K562 (cell line): ENCODE data around the gene YIF1A. TPM values are rescaled to one million over a fixed set of nuclear protein-coding genes. Genes with fewer than 3 reads are reported as not detected.

Experiments used
- ATAC-seq: fragments of 200-7000 bp; cut with Tn5 transposase; 3 replicates; pipeline ENCODE4 v1.9.1; 2020; ENCODE audit warnings: moderate library complexity
- BruUV-seq: library from RNA; stranded (reverse); fragments of 400-500 nt; replicated peaks from 2 replicates; lab custom pipeline; 2021; lab: Mats Ljungman, UMichigan
- CTCF ChIA-PET: fragments of 300-600 bp; formaldehyde crosslinking; extraction: SDS; loops from one replicate; lab custom pipeline; 2021; ENCODE audit warnings: low intra/inter-chr PET ratio; lab: Yijun Ruan, JAX
- POLR2A ChIA-PET: fragments of 300-600, 350-650 bp; sonication (Branson Sonifier 250); formaldehyde crosslinking; extraction: SDS; loops from one replicate; lab custom pipeline; 2021; ENCODE audit warnings: antibody characterized with exemption, inconsistent platforms; lab: Yijun Ruan, JAX
- DNase-seq, 4 experiments: peaks; one replicate each; pipeline versions ENCODE4 v3.0.0 to v3.0.0-alpha.2; 2011 to 2018; ENCODE audit warnings: low spot score in 3 of 4, mixed read lengths in 3 of 4; ENCODE audit errors: extremely low read depth in 1 of 4
- FAIRE-seq: peaks from 2 replicates; lab custom pipeline; 2011; peaks lifted over from hg19 to GRCh38; lab: Jason Lieb, UNC
- H2AFZ ChIP-seq: 2 replicates; pipeline ENCODE4 v1.6.0; 2011; ENCODE audit warnings: low read depth, low read length, control low read depth, inconsistent platforms
- H3K27ac ChIP-seq: fragments of 200-600 bp; 3 replicates; pipeline ENCODE4 v1.8.0; 2011; ENCODE audit warnings: low read depth, mild to moderate bottlenecking, control low read depth, inconsistent platforms, low read length, moderate library complexity, mixed read lengths; ENCODE audit errors: extremely low read depth
- H3K27me3 ChIP-seq, 2 experiments: fragments of 300-600 bp in 1 of 2; 2 replicates in 1 of 2; 3 replicates in 1 of 2; pipeline versions ENCODE4 v1.6.0 to v1.8.0; 2011; ENCODE audit warnings: inconsistent platforms in 2 of 2, low read length in 2 of 2, mild to moderate bottlenecking in 1 of 2, mixed read lengths in 1 of 2, moderate library complexity in 1 of 2; ENCODE audit not compliant: control insufficient read depth in 2 of 2, insufficient read depth in 2 of 2
- H3K36me3 ChIP-seq: fragments of 300-600 bp; 3 replicates; pipeline ENCODE4 v1.8.0; 2011; ENCODE audit warnings: mild to moderate bottlenecking, low read length, inconsistent platforms; ENCODE audit not compliant: control insufficient read depth, insufficient read depth
- H3K4me1 ChIP-seq, 2 experiments: fragments of 200-600 bp in 1 of 2; replicated peaks in 1 of 2; 2 replicates in 1 of 2; 3 replicates in 1 of 2; pipeline versions ENCODE4 v1.5.1 to v1.8.0; 2011; ENCODE audit warnings: inconsistent platforms in 2 of 2, low read length in 2 of 2, mild to moderate bottlenecking in 1 of 2, mixed read lengths in 1 of 2, moderate library complexity in 1 of 2; ENCODE audit not compliant: control insufficient read depth in 2 of 2, insufficient read depth in 2 of 2
- H3K4me2 ChIP-seq: 2 replicates; pipeline ENCODE4 v1.6.1; 2011; ENCODE audit warnings: low read length, control low read depth, inconsistent platforms, mixed read lengths; ENCODE audit not compliant: insufficient read depth
- H3K4me3 ChIP-seq: fragments of 200-600 bp; sonication (generic), shearing (Covaris generic); 2 replicates; pipeline ENCODE4 v1.5.1; 2016; ENCODE audit warnings: control low read depth, inconsistent platforms
- H3K79me2 ChIP-seq: fragments of 200-600 bp; 3 replicates; pipeline ENCODE4 v1.8.0; 2011; ENCODE audit warnings: low read length, inconsistent platforms; ENCODE audit not compliant: control insufficient read depth, insufficient read depth
- H3K9ac ChIP-seq, 2 experiments: 2 replicates each; pipeline versions ENCODE4 v1.6.0 to v1.6.1; 2011; ENCODE audit warnings: low read depth in 2 of 2, low read length in 2 of 2, control low read depth in 1 of 2, inconsistent platforms in 1 of 2, mild to moderate bottlenecking in 1 of 2, mixed read lengths in 1 of 2; ENCODE audit not compliant: insufficient read depth in 1 of 2
- H3K9me1 ChIP-seq: one replicate; pipeline ENCODE4 v1.6.0; 2011; ENCODE audit warnings: inconsistent platforms, mild to moderate bottlenecking, low read length, moderate library complexity; ENCODE audit not compliant: control insufficient read depth, insufficient read depth
- H3K9me3 ChIP-seq: replicated peaks from 2 replicates; pipeline ENCODE4 v1.5.1; 2011; ENCODE audit warnings: low read depth, low read length, inconsistent platforms; ENCODE audit not compliant: control insufficient read depth, insufficient read depth
- H4K20me1 ChIP-seq: replicated peaks from 2 replicates; pipeline ENCODE4 v1.6.1; 2011; ENCODE audit warnings: low read length, inconsistent platforms, mixed read lengths; ENCODE audit not compliant: control insufficient read depth, insufficient read depth
- BRCA1 ChIP-seq, 2 experiments: fragments of 450-650 bp in 1 of 2; sonication (generic) in 1 of 2; formaldehyde crosslinking in 1 of 2; IDR thresholded peaks; 2 replicates each; pipeline versions ENCODE4 v1.5.0 to v1.6.1; 2017 to 2020; ENCODE audit warnings: mild to moderate bottlenecking in 1 of 2, missing genetic modification reagents in 1 of 2
- CHD4 ChIP-seq: fragments of 200-600 bp; sonication (generic); IDR thresholded peaks from 3 replicates; pipeline ENCODE4 v1.6.1; 2012; ENCODE audit warnings: low read depth, mild to moderate bottlenecking, mixed read lengths, low read length, inconsistent platforms; ENCODE audit not compliant: insufficient read depth, insufficient replicate concordance, poor library complexity, severe bottlenecking
- DMBX1 ChIP-seq: fragments of 250-450 bp; sonication (Bioruptor Pico); IDR thresholded peaks from 2 replicates; pipeline ENCODE4 v1.8.0; 2022; ENCODE audit warnings: inconsistent platforms, mild to moderate bottlenecking, moderate library complexity, borderline replicate concordance
- FOXK1 ChIP-seq: sonication (generic); formaldehyde crosslinking; IDR thresholded peaks from 2 replicates; pipeline ENCODE4 v1.8.0; 2022; ENCODE audit warnings: missing genetic modification reagents, mild to moderate bottlenecking, borderline replicate concordance
- GTF2B ChIP-seq: IDR thresholded peaks from 2 replicates; pipeline ENCODE4 v1.6.1; 2011; ENCODE audit not compliant: insufficient read length; ENCODE audit errors: extremely low read depth
- HEY1 ChIP-seq: fragments of 250-450 bp; sonication (Bioruptor Pico); IDR thresholded peaks from 2 replicates; pipeline ENCODE4 v1.5.0; 2020; ENCODE audit warnings: mild to moderate bottlenecking, moderate library complexity, borderline replicate concordance
- MAX ChIP-seq: sonication (generic); formaldehyde crosslinking; IDR thresholded peaks from 2 replicates; pipeline ENCODE4 v1.9.0; 2022; ENCODE audit warnings: mild to moderate bottlenecking, missing genetic modification reagents
- NCOR1 ChIP-seq: fragments of 450-650 bp; IDR thresholded peaks from 2 replicates; pipeline ENCODE4 v1.6.1; 2016; ENCODE audit warnings: mild to moderate bottlenecking, moderate library complexity
- POLR2B ChIP-seq: fragments of 450-650 bp; IDR thresholded peaks from 2 replicates; pipeline ENCODE4 v1.6.1; 2018; ENCODE audit warnings: low read depth; ENCODE audit not compliant: partially characterized antibody
- RNF2 ChIP-seq: sonication (generic); IDR thresholded peaks from 2 replicates; pipeline ENCODE4 v1.6.1; 2016
- SMAD2 ChIP-seq: fragments of 150-350 bp; IDR thresholded peaks from 2 replicates; pipeline ENCODE4 v1.6.1; 2014; ENCODE audit warnings: low read depth, mild to moderate bottlenecking, low read length
- XRCC3 ChIP-seq: fragments of 450-650 bp; IDR thresholded peaks from 2 replicates; pipeline ENCODE4 v1.6.1; 2017; ENCODE audit warnings: mild to moderate bottlenecking, moderate library complexity
- XRCC4 ChIP-seq: IDR thresholded peaks from one replicate; pipeline ENCODE4 v1.6.1; 2011; ENCODE audit not compliant: insufficient read depth, insufficient read length; ENCODE audit errors: extremely low read depth
- ZEB2 ChIP-seq: fragments of 450-650 bp; IDR thresholded peaks from 2 replicates; pipeline ENCODE4 v1.6.1; 2016
- ZNF436 ChIP-seq: fragments of 250-450, 450-650 bp; sonication (Bioruptor Pico); formaldehyde crosslinking; IDR thresholded peaks from 2 replicates; pipeline ENCODE4 v1.7.0; 2020; ENCODE audit warnings: mild to moderate bottlenecking
- WGBS: fragments of 100-300 bp; shearing (Covaris generic); methylation state at CpG from one replicate; pipeline ENCODE4 v1.1.6; 2016; ENCODE audit warnings: low coverage, mixed read lengths; ENCODE audit not compliant: insufficient coverage; ENCODE audit errors: missing lambda C conversion rate; 5-methylcytosine and 5-hydroxymethylcytosine counted together
- in situ Hi-C: fragments of 300-500 bp; cut with MboI; formaldehyde crosslinking; loops from 4 replicates; pipeline ENCODE4 v1.15.0; 2018; ENCODE audit warnings: inconsistent platforms, mixed read lengths
- intact Hi-C: fragments of 100-400 bp; cut with micrococcal nuclease; formaldehyde crosslinking; loops from 2 replicates; pipeline ENCODE4 v1.14.2; 2022
- polyA plus RNA-seq, 8 experiments: library from polyadenylated mRNA; depleted of rRNA in 4 of 8; stranded (reverse) in 5 of 8; unstranded in 3 of 8; fragments of >200 nt; fragmentation: Nextera tagmentation in 2 of 8; fragmentation: Illumina TruSeq in 1 of 8; extraction: Ambion mirVana in 2 of 8; extraction: Trizol in 1 of 8; gene quantifications; 2 replicates each; pipeline versions ENCODE4 v1.2.1 to v1.2.3, GENCODE V29; 2011 to 2014; ENCODE audit warnings: inconsistent platforms in 1 of 8, missing spikeins in 1 of 8
- total RNA-seq, 7 experiments: library from RNA; depleted of rRNA in 6 of 7; stranded (reverse); fragments of >200 nt in 6 of 7; fragmentation: Illumina TruSeq in 2 of 7; extraction: Trizol in 2 of 7; gene quantifications; 2 replicates each; pipeline versions ENCODE4 v1.2.1 to v1.2.3, GENCODE V29; 2011 to 2021; ENCODE audit warnings: low replicate concordance in 1 of 7

Gene YIF1A
- total and polyA plus RNA-seq, 9 of the 15 experiments (the other 6 are each of a cell fraction or from before 2014, with no cell fraction given) = 8.6 to 121 (median 77.2) TPM

- peaks cover 0 to 22% of the 10 kb centered on the region in 2 experiments; a peak in 1 of 5 replicates for H3K4me1 ChIP-seq
- TF ChIP-seq XRCC4 (no peak), POLR2B (no peak), DMBX1 (CRISPR knock-in tag) (no peak), RNF2 (no peak), FOXK1 (CRISPR knock-in tag) (no peak), HEY1 (no peak), MAX (no peak), SMAD2 (no peak), BRCA1 (IDR thresholded peaks at IDR 0.05) (no peak), BRCA1 (CRISPR knock-in tag; IDR thresholded peaks at IDR 0.05) (no peak), ZEB2 (no peak), NCOR1 (no peak), CHD4 (no peak), XRCC3 (no peak), GTF2B (no peak), ZNF436 (CRISPR knock-in tag) (no peak)
These were observed 10.2 kb upstream of the YIF1A start for GRCh38 chr11:66299186-66299585.

More at GRCh38 chr11:66299186-66299585, 10.2 kb upstream of the YIF1A start:
- Histone ChIP-seq H3K79me2 (no peaks in the 10 kb centered on the region), H3K9ac (peak overlapping the region in 1 of 2 experiments; percentile 48; a peak in 1 of 4 replicates), H3K4me2 (no peak overlapping the region), H3K27ac (no peak overlapping the region), H3K9me1 (peaks cover 3% of the 10 kb centered on the region), H3K4me3 (no peak overlapping the region), H3K9me3 (no peaks in the 10 kb centered on the region), H4K20me1 (no peaks in the 10 kb centered on the region), H2AFZ (no peak overlapping the region; the same call in 1 of the 2 replicates), H3K36me3 (no peaks in the 10 kb centered on the region), H3K27me3 (peaks cover 0 to 8% of the 10 kb centered on the region in 2 experiments; a peak in 2 of 5 replicates)
- ATAC-seq (peak; percentile 37; the same call in 1 of the 3 replicates), FAIRE-seq (peak; percentile 35), DNase-seq (no peak)
- intact Hi-C loops = no loop called here
- in situ Hi-C loops = no loop called here
- CTCF ChIA-PET = no interaction called here
- no TSS peak for BruUV-seq
- POLR2A ChIA-PET = interaction anchor here (4.3 kb wide), 1 partner anchor 11 kb away, joined by 18 read pairs; the partner anchor contains the start of gene YIF1A
- WGBS = 0% methylated on average over 3 of the region's 3 CpGs
